ENCODE results near the gene IMPA2.

IMPA2 gene

DNA sequence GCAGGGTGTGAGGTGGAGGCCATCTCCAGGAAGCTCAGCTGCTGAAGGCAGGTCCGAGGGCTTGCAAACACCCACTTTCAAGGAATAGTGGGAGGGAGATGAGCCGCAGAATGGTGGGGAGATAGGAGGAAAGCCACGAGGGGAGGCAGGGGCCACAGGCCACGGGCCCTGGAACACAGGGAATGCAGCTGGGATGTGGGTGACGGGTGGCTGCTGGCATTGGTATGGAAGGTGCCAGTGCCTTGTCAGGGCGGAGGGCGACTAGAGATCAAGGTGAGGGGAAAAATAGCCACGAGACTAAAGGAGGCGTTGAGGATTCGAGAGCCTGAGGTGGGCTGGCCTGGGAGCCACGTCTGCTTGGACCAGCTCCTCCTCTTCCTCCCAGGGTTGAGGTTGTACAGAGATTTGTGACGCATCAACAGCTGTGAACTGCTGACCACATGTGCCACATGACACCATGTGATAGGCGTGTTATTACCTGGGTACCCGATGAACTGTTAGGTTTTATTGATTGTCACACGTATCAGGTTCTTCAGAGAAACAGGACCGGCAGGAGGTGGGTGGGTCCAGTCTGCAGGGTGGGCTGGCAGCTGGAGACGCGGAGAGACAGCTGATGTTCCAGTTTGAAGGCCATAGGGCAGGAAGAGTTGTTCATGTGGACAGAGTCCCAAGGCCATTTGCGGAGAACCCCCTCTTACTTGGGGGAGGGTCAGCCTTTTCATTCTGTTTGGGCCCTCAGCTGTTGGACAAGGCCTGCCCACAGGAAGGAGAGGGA lies 9.9 kb downstream of the IMPA2 start:
- no peak for DNase-seq

DNA sequence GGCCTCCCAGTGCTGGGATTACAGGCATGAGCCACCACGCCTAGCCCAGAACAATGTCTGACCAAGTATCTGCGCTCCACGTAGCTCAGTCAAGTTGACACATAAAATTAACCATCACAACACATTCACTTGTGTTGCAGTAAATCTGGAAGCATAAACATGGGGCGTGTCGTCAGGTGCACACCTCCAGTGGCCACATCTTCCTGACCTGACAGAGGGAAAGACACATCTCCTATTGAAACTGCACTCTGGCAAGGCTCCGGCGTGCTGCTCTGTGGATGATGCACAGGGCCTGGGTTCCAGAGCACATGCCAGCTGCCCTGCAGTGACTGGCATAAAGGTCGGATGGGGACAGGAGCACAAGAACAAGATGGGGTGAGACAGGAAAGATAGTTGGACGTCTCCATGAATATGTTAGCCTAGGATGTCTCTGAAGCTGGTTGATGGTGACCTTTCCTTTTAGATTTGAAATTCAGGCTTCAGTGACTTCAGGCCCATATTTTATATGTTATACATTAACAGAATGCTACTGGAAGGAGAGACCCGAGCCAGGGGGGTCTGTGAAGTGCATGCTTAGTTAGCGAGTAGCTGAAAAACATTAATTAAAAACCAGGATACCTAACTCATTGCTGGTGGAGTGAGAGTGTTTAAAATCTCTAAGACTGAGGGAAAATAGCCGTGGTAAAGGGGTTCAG lies 10.9 kb downstream of the IMPA2 start:
- DNase-seq, result no peak

DNA sequence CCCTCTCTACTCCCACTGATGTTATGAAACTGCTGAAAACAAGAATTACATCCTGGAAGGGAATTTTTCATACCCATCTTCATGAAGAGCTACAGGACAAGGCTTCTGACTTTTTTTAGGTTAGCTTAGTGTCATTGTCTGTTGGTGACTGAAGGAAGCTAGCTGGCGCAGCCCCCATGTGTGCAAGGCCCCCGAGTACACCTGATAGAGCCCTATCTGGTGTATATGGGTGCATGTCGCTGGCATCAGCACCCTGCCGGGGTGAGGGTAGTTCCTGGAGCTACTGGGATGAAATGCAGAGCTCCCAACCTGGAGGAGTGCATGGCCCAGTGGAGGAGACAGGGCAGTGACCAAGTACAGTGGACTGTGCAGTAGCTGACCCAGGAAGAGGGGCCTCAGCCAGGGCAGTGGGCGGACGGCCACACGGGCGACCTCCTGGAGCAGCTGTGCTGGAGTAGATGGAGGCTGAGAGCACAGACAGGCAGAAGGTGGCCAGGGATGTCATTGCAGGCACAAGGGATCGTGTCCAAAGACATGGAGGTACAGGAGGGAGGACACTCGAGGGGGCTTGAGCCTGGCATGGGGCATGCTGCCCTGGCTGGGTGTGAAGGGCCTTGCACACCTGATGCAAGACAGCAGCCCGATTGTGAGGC lies 12.1 kb downstream of the IMPA2 start:
- no peak for DNase-seq

DNA sequence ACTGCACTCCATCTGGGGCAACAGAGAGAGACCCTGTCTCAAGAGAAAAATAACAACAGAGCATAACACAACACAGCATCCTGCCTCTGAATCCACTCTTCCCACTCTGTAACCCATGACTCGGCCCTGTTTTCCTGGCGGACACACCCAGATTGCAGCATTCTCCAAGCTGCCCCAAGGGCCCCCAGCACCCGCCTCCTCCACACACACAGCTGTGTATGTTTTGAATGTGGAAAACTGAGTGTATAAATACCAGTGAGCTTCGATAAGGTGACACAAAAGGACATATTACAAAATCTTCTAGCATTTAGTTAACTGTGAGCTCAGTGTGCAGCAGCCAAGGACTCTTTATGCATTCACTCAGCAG lies 13.0 kb downstream of the IMPA2 start:
- no peak for DNase-seq

DNA sequence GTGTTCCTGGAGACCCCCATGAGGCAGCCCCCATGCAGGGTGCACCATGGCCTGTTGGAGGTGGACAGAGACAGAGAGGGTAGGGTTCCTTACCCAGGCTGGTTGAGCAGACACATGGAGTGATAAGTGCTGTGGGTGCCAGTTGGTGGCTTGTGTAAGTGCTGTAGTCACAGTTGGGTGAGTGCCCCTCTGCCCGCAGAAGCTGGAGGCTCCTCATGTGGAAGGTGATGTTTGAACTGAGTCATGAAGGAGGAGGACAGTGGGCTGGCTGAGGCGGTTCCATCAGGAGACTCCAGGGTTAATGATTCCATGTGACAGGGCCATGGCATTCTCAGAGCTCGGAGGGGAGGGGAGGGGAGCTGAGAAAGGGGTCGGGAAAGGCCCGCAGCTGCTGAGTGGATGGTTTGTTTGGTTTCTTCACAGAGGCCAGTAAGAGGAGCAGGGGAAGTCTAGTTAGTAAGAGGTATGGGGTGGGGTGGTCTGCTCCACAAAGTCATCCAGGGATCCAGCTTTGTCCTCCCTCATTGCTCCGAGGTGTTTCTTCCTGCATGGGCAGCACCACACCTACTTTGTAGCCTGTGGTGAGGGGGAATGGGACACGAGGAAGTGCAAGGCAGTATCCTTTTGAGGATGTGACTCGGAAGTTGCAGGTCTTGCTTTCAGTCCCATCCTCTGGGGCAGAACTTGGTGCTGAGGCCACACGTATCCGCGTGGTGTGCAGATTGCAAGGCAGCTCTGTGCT lies 13.6 kb downstream of the IMPA2 start:
- DNase-seq, result no peak

DNA sequence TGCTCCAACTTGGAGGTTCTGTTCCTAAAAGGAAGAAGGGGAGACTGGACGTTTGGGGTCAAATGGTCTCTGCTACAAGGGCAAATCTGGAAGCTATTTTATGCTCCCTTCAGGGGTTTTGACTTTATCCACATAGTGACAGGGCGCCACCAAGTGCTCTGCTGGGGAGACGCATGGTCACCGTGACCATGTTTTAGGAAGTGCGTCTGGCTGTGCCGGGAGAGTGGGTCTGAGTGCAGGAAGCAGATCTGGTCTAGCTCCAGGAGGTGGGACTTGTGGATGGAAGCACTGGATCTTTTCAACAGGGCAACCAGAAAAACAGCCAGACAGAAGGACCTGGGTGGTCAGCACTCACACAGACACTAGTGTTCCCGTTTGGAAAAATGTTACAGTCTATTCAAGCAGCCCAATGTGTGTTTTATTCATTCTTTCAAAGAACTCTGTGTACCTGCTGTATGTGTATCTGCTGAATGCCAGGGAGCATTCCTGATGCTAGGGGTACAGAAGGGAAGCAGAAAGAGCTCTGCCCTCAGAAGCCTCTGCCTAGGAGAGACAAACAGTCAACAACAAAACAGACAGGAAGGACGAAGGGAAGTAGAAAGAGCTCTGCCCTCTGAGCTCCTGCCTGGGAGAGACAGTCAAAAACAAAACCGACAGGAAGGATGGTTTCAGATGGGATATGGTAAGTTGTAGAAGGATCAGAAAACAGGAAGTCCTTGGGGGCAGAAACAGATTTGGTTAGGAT lies 14.3 kb downstream of the IMPA2 start:
- DNase-seq, result peak; percentile 38

DNA sequence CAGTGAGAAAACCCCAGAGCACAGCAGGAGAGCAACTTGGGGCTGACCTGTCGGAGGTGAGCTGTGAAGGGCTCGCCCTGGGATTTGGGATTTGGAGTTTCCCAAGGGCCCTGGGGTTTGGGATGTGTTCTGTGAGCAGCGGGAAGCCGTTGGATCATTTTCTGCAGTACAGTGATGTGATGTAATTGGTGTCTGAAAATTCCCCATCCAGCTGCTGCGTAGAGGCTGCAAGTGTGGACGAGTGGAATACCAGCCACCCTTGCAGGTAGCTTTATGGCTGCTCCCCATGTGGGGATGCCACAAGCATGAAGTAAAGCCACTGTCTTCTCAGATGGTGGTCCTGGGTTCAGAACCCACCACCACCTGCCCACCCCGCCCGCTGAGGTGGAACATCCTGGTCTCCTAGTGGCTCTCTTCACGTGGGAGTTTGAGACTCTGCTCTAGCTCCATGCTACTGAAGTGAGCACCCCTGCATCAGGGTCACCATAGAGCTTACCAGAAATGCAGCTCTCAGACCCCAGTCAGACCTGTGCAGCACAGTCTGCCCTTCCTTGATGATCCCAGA lies 15.0 kb downstream of the IMPA2 start:
- no peak for DNase-seq

DNA sequence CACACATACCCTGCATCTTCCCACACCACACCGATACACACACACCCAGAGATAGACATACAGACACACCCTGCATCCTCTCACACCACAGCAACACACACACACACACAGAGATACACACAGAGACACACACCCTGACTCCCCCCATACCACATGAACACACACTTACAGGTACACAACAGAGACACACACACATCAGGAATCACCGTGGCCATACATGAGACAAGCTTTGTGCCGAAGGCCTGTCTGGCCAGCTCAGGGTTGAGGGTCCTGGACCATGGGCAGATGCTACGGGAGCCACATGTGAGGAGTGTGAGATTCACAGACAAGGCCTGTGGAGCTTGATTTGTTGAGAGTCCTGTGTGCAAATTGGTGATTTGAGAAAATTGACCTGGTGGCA lies 15.6 kb downstream of the IMPA2 start:
- no peak for DNase-seq

DNA sequence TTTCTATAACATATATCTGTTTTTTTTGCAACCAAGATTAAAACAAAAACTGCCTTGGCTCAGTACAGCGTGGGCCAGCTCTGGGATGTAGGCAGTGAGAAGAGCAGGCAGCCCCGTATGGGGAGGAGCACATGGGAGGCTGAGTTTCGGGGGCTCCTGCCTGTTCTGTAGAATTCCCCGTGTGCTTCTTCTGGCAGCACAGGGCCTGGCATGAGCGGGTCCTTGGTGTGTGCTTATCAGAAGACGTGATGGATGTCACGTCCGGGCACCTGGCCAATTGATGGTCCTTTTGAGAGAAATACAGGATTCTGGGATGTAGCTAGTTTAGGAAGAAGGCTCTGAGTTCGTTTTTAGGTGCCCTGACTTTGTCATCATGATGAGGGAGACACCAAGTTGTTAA lies 16.2 kb downstream of the IMPA2 start:
- no peak for DNase-seq

DNA sequence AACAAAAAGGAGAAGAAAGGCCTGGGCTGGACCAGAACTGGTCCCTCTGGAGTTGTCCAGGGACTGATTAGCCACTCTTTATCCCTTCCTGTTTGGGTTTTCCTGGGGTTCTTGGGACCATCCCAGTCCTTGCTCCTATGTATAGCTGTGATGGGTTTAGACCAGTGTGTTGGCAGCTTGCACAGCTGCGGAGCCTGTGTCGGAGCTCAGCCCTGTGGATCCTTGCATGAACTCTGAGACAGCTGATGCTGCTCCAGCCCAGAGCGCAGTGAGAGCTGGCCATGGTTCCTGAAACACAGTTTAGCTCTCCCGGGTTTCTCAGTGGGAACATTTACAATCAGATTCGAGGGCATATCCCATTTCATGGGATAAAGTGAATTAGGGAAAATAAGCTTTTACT lies 16.9 kb downstream of the IMPA2 start:
- DNase-seq, result no peak

DNA sequence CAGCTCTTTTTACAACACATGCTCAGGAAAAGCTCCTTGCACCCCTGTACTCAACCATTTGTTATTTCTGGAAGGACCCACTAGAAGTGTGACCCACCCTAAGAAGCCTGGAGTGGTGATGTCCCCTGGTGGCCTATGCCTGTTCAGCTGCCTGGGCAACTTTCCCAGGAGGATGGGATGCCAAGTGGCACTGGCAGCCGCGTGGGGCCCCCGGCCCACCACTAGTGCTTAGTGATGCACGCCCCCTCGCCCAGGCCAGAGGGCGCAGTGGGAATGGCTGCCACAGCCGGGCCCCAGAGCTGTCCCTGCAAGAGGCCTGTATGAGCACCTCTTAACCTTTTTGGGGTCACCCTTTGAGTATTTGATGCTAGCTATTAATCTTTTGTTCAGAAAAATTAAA lies 18.1 kb downstream of the IMPA2 start:
- no peak for DNase-seq

DNA sequence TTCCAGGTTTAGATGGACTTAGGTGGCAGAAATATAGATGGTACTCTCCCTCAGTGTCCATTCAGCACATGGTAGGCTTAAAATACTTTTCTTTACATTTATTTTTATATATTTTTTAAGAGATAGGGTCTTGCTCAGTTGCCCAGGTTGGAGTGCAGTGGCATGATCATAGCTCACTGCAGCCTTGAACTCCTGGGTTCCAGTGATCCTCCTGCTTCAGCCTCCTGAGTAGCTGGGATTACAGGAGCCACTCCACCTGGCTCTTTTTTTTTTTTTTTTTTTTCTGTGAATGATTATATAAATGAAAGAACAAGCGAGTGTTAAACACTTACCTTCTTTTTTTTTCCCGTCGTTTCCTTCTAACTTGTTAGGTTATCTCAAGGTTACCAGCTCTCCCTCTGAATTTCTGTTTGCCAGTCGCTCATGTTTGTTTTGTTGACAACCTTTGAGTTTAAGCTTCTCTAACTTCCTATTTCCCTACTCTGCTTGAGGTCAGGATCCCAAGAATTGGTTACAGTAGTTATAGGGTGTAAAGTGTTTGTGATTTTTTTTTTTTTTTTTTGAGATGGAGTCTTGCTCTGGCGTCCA lies 18.9 kb downstream of the IMPA2 start:
- DNase-seq, result no peak

DNA sequence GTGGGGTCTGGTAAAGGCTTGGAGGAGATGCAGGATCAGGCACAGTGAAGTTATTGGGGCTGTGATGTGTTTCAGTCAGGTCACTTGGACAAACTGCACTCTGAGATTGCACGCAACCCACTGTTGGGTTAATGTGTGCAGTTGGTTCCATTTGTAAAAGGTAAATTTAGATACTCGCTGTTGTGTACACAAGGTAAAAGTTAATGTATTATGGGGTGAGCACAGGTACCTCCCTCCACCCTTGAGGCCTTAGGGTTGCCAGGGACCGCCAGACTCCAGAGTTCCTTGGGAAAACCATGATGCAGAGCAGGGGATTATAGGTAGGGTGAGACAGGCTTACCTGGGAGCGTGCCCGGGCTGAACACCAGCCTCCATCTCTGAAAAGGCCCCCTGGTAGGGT lies 20.1 kb downstream of the IMPA2 start:
- no peak for DNase-seq

DNA sequence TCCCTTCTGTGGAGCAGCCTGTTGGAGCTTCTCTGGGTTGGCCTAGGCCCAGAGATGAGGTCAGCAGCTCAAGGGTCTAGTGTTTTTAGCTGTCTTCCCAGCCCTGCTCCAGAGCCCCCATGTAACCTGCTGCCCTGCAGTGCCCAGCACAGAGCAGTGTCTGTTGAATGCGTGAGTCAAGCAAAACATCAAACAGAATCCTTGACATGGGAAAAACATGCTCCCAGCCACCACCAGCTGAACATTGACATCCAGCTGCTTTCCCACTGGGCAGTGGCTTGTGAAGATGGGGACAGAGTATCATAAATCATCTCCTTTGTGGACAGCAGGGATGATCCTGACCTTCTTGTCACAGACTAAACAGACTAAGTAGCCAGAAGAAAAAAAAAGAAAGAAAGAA lies 22.6 kb downstream of the IMPA2 start:
- no peak for DNase-seq

DNA sequence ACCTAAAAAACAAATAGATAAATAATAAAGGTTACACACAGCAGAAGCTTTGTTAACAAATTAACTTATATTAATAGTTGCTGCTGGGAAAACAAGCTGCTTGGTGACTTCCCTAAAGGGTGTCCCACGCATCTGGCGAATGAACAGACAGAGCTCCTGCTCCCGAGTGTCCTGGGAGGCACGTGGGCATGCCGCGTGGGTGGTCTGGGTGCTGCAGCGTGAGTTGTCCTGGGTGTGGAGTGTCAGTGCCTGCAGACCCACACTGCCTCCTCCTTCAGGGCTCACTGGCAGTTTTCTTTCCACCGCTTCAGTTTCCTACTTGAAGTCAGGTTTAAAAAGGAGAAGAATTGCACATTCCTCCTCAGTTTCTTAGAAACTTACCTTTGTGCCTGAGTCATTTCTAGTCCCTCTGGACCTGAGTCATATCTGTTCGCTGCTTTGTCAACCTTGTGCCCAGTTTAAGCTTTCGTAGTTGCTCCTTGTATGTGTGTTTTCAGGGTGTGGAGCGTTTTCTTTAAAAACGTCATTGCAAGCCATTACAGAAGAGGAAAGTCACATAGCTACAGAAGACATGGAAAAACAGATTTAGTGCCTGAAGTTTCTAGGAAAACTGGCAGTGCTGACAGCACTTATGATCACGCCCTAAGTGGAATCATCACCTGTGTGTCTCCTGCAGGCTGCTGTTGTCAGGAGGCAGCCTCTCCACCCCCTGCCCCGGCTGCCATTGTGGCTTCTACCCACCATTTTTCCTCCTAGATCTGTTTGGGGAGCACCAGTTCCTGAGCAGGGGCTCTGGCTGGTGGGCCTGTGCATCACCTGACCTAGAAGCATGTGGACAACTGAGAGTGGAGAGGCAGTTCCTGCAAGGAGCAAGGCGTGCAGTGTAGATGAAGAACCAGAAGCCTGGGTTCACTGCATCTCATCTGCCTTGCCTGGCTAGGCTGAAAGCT lies 24.5 kb downstream of the IMPA2 start:
- no peak for DNase-seq

DNA sequence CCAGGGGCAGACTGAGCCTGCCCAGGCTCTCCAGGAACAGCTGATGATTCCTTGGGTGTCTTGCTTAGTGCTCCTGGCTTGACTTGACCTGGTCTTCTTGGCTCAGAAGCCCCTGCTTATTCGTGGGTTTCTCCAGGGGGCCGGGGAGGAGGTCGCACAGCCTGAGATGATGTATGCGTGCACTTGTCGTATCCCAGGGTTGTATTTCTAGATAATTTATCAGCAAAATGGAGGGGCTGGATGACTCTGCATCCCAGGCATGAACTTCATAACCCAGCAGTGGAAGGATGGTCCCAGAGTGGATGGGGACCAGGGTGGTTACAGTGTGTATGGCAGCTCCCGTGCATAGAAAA lies 25.2 kb downstream of the IMPA2 start:
- no peak for DNase-seq

DNA sequence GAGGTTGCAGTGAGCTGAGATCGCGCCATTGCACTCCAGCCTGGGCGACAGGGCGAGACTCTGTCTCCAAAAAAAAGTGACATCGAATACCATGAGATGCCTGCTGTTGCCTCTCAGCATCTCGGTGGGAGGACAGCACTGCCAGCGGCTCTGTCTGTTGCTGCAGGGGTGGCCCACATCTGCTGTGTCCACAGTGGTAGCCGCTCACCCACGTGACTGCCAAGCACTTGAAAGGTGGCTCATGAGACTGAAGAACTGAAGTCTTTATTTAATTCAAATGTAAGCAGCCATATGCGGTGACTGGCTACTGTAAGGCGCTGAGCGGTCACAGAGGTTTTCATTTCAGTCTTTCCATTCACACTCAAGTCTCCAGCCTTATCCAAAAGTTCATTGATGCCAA lies 25.8 kb downstream of the IMPA2 start:
- no peak for DNase-seq

DNA sequence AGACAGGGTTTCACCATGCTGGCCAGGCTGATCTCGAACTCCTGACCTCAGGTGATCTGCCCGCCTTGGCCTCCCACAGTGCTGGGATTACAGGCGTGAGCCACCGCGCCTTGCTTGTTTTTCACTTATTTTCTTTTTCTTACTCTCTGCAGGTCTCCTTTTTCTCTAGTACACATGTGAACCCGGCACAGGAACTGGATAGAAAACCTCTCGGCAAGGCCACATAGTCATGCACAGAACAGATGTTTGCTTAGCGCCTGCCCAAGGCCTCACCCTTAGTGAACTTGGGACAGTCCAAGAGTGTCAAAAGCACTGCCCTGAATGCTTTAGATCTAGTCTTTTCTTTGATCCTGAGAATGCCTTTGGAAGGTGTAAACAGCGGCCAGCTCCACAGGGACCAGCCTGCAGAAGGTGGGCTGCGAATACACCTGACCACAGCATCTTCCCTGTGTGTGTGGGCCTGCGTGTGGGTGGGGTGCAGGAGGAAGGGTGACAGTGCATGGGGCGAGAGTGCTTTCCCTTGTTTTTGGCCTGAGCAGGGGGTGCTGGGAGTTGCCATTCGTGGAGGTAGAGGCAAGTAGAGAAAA lies 27.0 kb downstream of the IMPA2 start:
- no peak for DNase-seq

DNA sequence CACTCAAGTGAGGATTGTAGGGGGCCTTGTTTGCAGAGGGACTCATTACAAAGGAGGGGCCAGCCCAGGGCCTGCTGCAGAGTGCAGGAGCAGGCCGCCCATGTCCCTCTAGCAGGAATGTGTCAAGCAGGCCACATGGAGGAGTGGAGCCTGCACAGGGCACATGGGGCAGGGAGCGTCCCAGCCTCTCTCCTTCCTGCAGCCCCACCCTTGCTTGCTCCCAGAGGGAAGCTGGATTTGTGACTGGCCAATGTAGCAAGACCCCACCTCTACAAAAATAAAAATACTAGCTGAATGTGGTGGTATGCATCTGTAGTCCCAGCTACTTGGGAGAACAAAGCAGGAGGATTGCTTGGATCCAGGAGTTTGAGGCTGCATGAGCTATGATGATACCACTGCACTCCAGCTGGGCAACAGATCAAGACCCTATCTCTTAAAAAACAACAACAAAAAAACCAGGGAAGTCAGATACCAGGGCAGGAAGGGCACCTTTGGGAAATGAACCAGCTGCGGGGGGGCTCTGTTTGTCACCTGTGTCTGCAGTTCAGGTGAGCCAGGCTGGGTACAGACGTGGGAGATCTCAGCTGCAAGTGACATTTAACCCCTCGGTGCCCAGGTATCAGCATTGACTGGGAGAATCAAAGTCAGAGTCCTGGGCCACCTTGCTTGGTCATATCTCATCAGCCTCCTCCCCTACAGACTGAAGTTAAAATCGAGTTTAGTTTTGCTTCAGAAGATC lies 27.7 kb downstream of the IMPA2 start:
- DNase-seq, result no peak
